ENCODE results near the gene BLOC1S1. TPM values are rescaled to one million over a fixed set of nuclear protein-coding genes. Genes with fewer than 3 reads are reported as not detected.

BLOC1S1 gene
- total and polyA plus RNA-seq, 2 of the 4 experiments (the other 2 are of a cell fraction) = 128 to 285 TPM

- no peak overlapping the region for H3K4me2 ChIP-seq (ENCODE audit: low read depth, low read length)
- WGBS, 2 experiments (ENCODE audit: extremely low coverage in 2 of 2, insufficient read length in 1 of 2) = no CpG with 5 or more reads among the region's 1 CpG
- no peak overlapping the region for H3K18ac ChIP-seq (ENCODE audit: low read depth, low read length)
- H2BK15ac ChIP-seq (ENCODE audit: low read depth, low read length) = no peak overlapping the region
- dilution Hi-C loops (cut with HindIII; ENCODE audit: low sequenced_read_pairs, unreplicated experiment) (no loop called here), intact Hi-C loops (cut with micrococcal nuclease) (no loop called here), in situ Hi-C loops (cut with MboI; ENCODE audit: low sequenced_read_pairs) (no loop called here)
- H3K27me3 ChIP-seq (ENCODE audit: control insufficient read depth, insufficient read depth, low read length) = peaks cover 22% of the 10 kb centered on the region
- no peaks in the 10 kb centered on the region for H3K79me1 ChIP-seq (ENCODE audit: low read depth in 1 of 2, low read length in 2 of 2)
- no peaks in the 10 kb centered on the region for H3K36me3 ChIP-seq (ENCODE audit: control insufficient read depth, insufficient read depth, low read length)
- no peaks in the 10 kb centered on the region for H4K20me1 ChIP-seq (ENCODE audit: insufficient read depth, low read length)
- H3K4me3 ChIP-seq (ENCODE audit: insufficient read depth, low read depth, low read length) = no peak overlapping the region
- H3K4ac ChIP-seq (ENCODE audit: low read depth, low read length) = no peak overlapping the region
- H3K56ac ChIP-seq (ENCODE audit: extremely low read depth, insufficient read depth, low read length) = no peak overlapping the region
- H3K27ac ChIP-seq (ENCODE audit: insufficient read depth, low read length) = no peak overlapping the region
- no peaks in the 10 kb centered on the region for H3K9me3 ChIP-seq (ENCODE audit: control insufficient read depth, insufficient read depth, low read length)
- no peak overlapping the region for H2AK5ac ChIP-seq (ENCODE audit: low read depth, low read length)
- no peak overlapping the region for H3K14ac ChIP-seq (replicated peaks; ENCODE audit: low read depth, low read length)
- H3K9ac ChIP-seq (ENCODE audit: low read depth, low read length) = no peak overlapping the region
- H2AFZ ChIP-seq (replicated peaks; ENCODE audit: low read length, poor library complexity) = peak overlapping the region; percentile 33
- no peak overlapping the region for H2BK5ac ChIP-seq (ENCODE audit: low read depth, low read length, poor library complexity, severe bottlenecking)
- DNase-seq = no peak
- no peak overlapping the region for H4K91ac ChIP-seq (ENCODE audit: insufficient read depth, low read depth, low read length)
- no peak overlapping the region for H2AK9ac ChIP-seq (replicated peaks; ENCODE audit: low read depth, low read length, poor library complexity)
- BruUV-seq (replicated peaks) = no TSS peak
- ATAC-seq (ENCODE audit: low read depth) = no peak
- TF ChIP-seq ELK1 (IDR thresholded peaks at IDR 0.05; ENCODE audit: borderline replicate concordance, low read depth, low read length) = no peak
- TF ChIP-seq SMC3 (IDR thresholded peaks at IDR 0.05; ENCODE audit: low read depth, low read length) = no peak
- TF ChIP-seq USF2 (IDR thresholded peaks at IDR 0.05; ENCODE audit: low read depth, low read length) = no peak
- no peak overlapping the region for H3K23ac ChIP-seq (ENCODE audit: low read depth, low read length)
- no peak overlapping the region for H2BK120ac ChIP-seq (ENCODE audit: low read depth, low read length)
- H2BK20ac ChIP-seq (ENCODE audit: low read depth, low read length) = no peak overlapping the region
- H4K8ac ChIP-seq (ENCODE audit: low read depth in 2 of 2, low read length in 2 of 2) = no peak overlapping the region
- H4K5ac ChIP-seq (ENCODE audit: low read depth, low read length) = no peak overlapping the region
- ChIA-PET CTCF (no interaction called here), POLR2A (ENCODE audit: unreplicated experiment) (no interaction called here)
- H3K9me1 ChIP-seq (ENCODE audit: insufficient read depth, low read length) = no peaks in the 10 kb centered on the region
- peaks cover 2% of the 10 kb centered on the region; the same call in 1 of the 2 replicates for H3K4me1 ChIP-seq (ENCODE audit: control insufficient read depth, insufficient read depth, low read length)
Measured at GRCh38 chr12:55698965-55699364, 16.9 kb upstream of the BLOC1S1 start.

Data from IMR-90 (cell line).